GM18867 (cell line): ENCODE results near the gene PDHX.

Experiments used
- ATAC-seq: cut with Tn5 transposase; IDR thresholded peaks from one replicate; pipeline ENCODE4 v1.9.1; 2021; ENCODE audit warnings: mild to moderate bottlenecking, moderate library complexity; ENCODE audit not compliant: unreplicated experiment

PDHX gene

DNA sequence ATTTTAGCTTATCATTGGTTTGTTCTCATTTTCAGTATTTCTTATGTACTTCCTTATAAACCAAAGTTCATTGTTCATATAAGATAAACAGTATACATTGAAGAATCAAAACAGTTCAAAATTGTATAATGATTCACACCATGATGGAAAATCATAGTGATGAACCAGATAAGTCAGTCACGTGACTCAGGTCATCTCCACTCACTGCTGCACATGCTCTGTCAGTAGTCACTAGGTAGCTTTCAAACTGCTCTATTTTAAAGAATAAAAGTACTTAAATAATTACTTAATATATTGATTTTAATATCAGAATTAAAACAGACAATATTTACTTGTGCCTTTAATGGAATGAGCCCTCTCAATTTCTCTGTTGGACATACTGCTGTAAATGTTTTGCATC, 37.5 kb downstream of the PDHX start:
- no peak for ATAC-seq

- ATAC-seq: no peak
Observed at GRCh38 chr11:34957206-34957605, 40.8 kb downstream of the PDHX start.

- ATAC-seq: no peak
Observed at GRCh38 chr11:34957606-34958005, 41.2 kb downstream of the PDHX start.

DNA sequence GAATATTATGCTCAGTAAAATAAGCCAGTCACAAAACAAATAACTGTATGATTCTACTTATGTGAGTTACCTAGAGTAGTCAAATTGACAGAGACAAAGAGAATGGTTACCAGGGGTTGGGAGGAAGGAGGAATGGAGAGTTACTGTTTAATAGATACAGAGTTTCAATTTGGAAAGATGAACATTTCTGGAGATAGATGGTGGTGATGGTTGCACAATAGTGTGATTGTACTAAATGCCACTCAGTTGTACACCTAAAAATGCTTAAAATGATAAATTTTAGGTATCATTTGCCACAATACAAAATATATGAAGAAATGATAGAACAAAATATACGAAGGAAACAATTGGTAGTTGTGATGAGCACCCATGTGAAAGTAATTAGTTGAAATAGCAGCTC, 43.4 kb downstream of the PDHX start:
- no peak for ATAC-seq

GRCh38 chr11:34960277-34960676, 43.9 kb downstream of the PDHX start:
- no peak for ATAC-seq

DNA sequence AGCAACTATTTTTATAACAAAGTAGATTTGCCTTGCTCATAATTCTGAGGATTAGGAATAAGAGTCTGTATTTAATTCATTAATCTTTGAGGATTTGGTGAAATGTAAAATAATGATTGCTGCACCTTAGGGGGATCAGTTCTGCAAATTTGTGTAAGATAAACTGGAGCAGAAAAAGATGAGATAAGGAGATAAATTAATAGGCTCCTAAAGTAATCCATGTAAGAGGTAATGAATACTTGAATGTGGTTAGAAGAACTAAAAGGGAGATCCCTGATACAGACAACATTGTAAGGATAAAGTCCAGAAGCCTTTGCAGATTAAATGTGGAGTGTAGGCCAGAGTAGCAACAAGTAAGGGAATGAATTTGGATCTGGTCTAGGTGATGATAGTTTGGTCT, 45.6 kb downstream of the PDHX start:
- ATAC-seq: no peak

DNA sequence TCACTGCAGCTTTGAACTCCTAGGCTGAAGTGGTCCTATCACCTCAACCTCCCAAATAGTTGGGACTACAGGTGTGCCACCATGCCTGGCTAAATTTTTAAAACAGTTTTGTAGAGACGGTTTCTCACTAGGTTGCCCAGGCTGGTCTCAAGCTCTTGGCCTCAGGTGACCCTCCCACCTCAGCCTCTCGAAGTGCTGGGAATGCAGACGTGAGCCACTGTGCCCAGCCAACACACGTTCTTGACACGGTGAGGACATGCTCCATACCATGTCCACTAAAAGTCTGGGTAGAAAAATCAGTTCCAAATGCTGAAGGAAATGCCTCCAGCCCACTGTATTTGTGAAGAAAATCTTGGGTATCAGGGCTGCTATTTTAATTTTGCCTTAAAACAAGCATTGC, 46.9 kb downstream of the PDHX start:
- no peak for ATAC-seq

- ATAC-seq: no peak
Observed at GRCh38 chr11:34964610-34965331, 48.4 kb downstream of the PDHX start.

- ATAC-seq: no peak
Observed at GRCh38 chr11:34968862-34969261, 52.4 kb downstream of the PDHX start.

DNA sequence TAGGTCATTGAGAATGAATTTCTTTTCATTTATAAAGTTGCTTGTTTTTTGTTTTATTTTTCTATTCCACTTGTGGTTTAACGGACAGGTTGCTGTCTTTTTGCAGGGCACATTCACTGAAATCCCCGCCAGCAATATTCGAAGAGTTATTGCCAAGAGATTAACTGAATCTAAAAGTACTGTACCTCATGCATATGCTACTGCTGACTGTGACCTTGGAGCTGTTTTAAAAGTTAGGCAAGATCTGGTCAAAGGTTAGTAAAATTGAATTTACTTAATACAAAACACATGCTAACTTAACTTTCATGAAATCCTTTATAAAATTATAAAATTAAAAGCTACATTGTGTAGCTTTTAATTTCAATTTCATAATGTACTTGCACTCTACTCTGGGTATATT, 53.6 kb downstream of the PDHX start:
- no peak for ATAC-seq

- no peak for ATAC-seq
Observed at GRCh38 chr11:34970480-34970879, 54.1 kb downstream of the PDHX start.

GRCh38 chr11:34971928-34972327, 55.5 kb downstream of the PDHX start:
- no peak for ATAC-seq

DNA sequence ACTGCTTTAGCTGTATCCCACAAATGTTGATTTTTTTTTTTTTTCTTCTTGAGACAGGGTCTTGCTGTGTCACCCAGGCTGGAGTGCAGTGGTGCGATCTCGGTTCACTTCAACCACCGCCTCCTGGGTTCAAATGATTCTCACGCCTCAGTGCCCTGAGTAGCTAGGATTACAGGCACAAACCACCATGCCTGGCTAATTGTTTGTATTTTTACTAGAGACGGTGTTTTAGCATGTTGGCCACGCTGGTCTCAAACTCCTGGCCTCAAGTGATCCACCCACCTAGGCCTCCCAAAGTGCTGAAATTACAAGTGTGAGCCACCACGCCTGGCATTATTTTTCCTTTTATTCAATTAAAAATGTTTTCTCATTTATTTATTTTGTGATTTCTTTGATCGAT, 55.9 kb downstream of the PDHX start:
- ATAC-seq: no peak

GRCh38 chr11:34972892-34973291, 56.5 kb downstream of the PDHX start:
- ATAC-seq: no peak

GRCh38 chr11:34975482-34975881, 59.1 kb downstream of the PDHX start:
- no peak for ATAC-seq

GRCh38 chr11:34976496-34977088, 60.2 kb downstream of the PDHX start:
- no peak for ATAC-seq

DNA sequence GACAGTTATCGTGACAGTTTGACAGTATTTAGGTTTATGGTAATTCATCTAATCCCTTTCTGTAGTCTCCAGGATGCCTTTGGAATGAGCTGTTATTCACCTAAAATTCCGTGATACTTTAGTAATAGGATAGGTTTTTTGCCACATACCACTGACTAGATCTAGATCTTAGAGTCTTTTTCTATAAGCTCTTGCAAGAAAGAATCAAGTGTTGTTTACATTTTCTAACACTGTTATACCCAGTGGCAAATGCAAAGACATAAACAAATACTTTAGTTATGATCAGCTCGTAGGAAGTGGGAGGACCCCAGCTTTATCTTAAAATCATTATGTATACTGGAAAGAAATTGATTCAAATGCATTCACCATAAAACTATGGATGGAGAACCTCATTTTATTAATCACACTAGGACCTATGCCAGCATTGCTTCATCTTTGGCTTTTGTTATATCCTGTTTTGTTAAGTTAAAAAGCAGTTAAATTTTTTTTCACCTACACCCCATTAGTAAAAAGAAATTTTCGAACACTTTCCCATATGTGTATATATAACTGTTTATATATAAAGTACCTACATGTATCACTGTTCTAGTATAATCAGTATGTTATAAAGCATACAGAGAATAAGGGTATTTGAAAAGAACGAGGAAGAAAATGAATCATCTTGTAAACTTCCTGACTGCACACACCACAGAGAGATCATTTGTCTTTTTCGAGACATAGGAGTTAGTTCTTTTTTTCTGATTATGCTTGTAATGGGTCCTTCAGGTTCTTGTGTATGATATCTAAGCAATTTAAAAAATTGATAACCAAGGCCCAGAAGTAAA, 60.9 kb downstream of the PDHX start:
- no peak for ATAC-seq

- ATAC-seq: no peak
Observed at GRCh38 chr11:34978236-34979191, 62.1 kb downstream of the PDHX start.

- no peak for ATAC-seq
Observed at GRCh38 chr11:34984514-34984913, 68.1 kb downstream of the PDHX start.

GRCh38 chr11:34986883-34987520, 70.6 kb downstream of the PDHX start:
- ATAC-seq: no peak
